ENCODE data around the gene LAG3. TPM values are rescaled to one million over a fixed set of nuclear protein-coding genes. Genes with fewer than 3 reads are reported as not detected.
A peak's percentile ranks its signal among the peaks of the same experiment; 100 is the strongest.
"Not testable (repeated sequence)": the region's sequence is repeated elsewhere in the genome, so short reads cannot be mapped to it uniquely, and the experiment has no call there.

The LAG3 gene
- total RNA-seq, 4 donors from 2014 or later, result 0.60 to 1.4 TPM; not detected in 2

DNA sequence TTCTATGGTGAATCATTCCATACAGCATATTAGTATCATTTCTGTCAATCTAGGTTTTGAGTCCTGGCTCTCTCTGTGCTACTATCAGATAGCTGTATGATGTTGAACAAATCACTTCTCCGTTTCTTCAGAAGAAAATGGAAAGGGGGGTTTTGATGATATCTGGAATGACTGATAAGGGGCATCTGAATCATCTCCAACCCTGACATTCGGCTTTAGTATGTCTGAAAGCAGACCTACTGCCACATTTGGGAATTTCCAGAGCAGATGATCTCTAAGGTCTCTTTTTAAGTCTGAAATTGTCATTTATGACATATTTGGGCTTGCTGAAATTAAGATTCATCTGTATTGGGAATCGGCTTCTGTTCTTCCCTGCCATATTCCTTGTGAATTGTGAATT lies 29.5 kb upstream of the LAG3 start:
- Histone ChIP-seq H3K9me3 (no peaks in the 10 kb centered on the region), H3K4me1 (peaks cover 14% of the 10 kb centered on the region), H3K4me3 (no peak overlapping the region), H3K27ac (no peak overlapping the region), H3K36me3 (peaks cover 18% of the 10 kb centered on the region), H3K27me3 (no peaks in the 10 kb centered on the region)
- TF ChIP-seq EP300 (IDR thresholded peaks at IDR 0.05), result no peak
- TF ChIP-seq, protein P1, sequence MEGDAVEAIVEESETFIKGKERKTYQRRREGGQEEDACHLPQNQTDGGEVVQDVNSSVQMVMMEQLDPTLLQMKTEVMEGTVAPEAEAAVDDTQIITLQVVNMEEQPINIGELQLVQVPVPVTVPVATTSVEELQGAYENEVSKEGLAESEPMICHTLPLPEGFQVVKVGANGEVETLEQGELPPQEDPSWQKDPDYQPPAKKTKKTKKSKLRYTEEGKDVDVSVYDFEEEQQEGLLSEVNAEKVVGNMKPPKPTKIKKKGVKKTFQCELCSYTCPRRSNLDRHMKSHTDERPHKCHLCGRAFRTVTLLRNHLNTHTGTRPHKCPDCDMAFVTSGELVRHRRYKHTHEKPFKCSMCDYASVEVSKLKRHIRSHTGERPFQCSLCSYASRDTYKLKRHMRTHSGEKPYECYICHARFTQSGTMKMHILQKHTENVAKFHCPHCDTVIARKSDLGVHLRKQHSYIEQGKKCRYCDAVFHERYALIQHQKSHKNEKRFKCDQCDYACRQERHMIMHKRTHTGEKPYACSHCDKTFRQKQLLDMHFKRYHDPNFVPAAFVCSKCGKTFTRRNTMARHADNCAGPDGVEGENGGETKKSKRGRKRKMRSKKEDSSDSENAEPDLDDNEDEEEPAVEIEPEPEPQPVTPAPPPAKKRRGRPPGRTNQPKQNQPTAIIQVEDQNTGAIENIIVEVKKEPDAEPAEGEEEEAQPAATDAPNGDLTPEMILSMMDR (IDR thresholded peaks at IDR 0.05), result no peak
- no peak for TF ChIP-seq POLR2AphosphoS5 (IDR thresholded peaks at IDR 0.05)
- no peak for TF ChIP-seq POLR2A (IDR thresholded peaks at IDR 0.05)
- WGBS, result 58% methylated on average over 3 of the region's 3 CpGs
- no peak for DNase-seq (ENCODE audit: low spot score in 2 of 2)

DNA sequence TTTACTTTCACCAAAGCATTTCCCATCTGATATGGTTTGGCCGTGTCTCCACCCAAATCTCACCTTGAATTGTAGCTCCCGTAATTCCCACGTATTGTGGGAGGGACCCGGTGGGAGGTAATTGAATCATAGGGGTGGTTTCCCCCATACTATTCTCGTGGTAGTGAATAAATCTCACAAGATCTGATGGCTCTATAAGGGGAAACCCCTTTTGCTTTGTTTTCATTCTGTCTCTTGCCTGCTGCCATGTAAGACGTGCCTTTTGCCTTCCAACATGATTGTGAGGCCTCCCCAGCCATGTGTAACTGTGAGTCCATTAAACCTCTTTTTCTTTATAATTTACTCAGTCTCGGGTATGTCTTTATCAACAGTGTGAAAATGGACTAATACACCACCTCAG lies 29.0 kb upstream of the LAG3 start:
- Histone ChIP-seq H3K36me3 (peaks cover 23% of the 10 kb centered on the region), H3K4me1 (peaks cover 14% of the 10 kb centered on the region)
- not testable (repeated sequence) for H3K4me3 ChIP-seq; H3K9me3 ChIP-seq; H3K27me3 ChIP-seq; H3K27ac ChIP-seq; DNase-seq (ENCODE audit: low spot score in 2 of 2)
- WGBS, result 57% methylated on average over 7 of the region's 7 CpGs

DNA sequence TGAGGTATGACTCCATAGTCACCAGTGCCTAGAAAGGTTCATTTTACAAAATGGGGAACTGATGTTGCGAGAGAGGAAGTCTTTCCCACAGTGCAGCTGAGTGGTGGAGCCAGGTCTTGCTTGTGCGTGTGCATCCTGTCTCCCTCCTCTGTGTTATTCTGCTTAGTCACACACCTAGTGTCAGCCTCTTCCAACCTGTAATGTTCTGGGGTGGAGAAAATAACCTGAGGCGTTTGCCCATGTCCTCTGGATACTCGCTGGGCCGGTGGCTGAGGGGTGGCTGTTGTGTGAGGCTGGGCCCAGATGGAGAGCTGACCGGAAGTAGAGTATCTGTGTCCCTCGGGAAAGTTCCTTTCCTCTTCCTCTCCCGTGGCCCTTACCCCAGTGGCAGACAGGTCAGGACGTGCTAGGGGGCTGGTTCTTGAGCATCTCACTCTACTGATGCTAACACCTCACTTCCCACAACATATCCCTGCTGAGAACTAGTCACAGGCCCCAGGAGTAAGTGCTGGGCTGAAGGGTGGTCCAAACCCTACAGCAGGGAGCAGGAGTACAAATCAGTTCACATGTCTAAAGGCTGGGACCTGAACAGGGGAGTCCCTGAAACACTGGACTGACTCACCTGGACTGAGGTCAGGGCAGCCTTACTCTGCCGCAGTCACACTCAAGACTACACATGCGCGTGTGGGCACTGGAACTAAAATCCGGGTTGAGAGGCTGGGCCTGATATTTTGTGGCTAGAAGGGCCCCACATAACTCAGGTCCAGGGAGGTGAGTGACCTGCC lies 26.4 kb upstream of the LAG3 start:
- no peak for DNase-seq (ENCODE audit: low spot score in 2 of 2)

DNA sequence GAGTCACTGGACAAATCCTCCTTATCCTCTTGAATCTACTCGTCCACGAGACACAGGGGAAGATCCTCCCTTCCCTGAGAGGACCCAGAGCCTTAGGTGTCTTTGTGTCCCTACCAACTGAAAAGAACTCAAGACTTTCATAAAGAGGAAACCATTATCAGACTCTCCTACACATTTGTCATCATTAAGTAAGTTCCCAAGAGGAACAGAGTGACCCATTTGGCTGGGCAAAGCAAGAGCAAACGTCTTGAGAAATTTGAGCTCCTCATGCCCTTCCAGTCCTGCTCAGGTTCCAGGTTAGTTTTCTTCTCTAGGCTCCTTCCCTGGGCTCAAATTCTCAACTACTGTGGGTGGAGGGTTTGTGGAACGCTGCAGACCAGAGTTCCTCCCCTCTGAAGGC lies 25.1 kb upstream of the LAG3 start:
- TF ChIP-seq EP300 (IDR thresholded peaks at IDR 0.05) (no peak), POLR2AphosphoS5 (IDR thresholded peaks at IDR 0.05) (no peak), POLR2A (IDR thresholded peaks at IDR 0.05) (no peak)
- TF ChIP-seq, protein P1 (IDR thresholded peaks at IDR 0.05), result no peak
- Histone ChIP-seq H3K36me3 (peaks cover 56% of the 10 kb centered on the region), H3K4me3 (no peak overlapping the region), H3K9me3 (no peaks in the 10 kb centered on the region), H3K27ac (no peak overlapping the region), H3K4me1 (peaks cover 23% of the 10 kb centered on the region), H3K27me3 (no peaks in the 10 kb centered on the region)
- WGBS, result 62% methylated on average over 4 of the region's 4 CpGs
- DNase-seq (ENCODE audit: low spot score in 2 of 2), result no peak

More for the DNA sequence above, 26.4 kb upstream of the LAG3 start:
- peak overlapping the region; percentile 3 for H3K27ac ChIP-seq
- peaks cover 14% of the 10 kb centered on the region for H3K4me1 ChIP-seq
- peaks cover 49% of the 10 kb centered on the region for H3K36me3 ChIP-seq
- TF ChIP-seq EP300 (IDR thresholded peaks at IDR 0.05) (no peak), POLR2A (IDR thresholded peaks at IDR 0.05) (no peak), POLR2AphosphoS5 (IDR thresholded peaks at IDR 0.05) (no peak)
- TF ChIP-seq, protein P1 (IDR thresholded peaks at IDR 0.05), result no peak
- no peaks in the 10 kb centered on the region for H3K9me3 ChIP-seq
- WGBS, result 54% methylated on average over 11 of the region's 13 CpGs
- H3K27me3 ChIP-seq, result no peaks in the 10 kb centered on the region
- H3K4me3 ChIP-seq, result no peak overlapping the region

DNA sequence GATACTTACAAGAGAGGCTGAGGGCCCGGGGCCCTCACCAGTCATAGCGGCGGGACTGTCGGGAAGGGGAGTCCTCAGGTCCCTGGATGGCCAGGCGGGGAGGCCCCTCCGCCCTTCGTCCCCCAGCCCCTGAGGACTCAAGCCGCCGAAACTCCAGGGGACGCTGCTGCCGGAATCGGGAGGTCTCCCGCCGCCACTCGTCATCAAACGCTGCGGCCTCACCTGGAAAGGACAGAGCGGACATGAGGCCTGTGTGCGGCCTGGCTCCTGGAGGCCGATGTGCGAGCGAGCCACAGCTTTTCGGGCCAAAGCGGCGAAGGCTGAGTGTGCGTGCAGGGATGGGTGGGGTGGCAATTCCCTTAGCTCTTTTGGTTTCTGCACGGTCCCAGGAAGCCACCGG lies 23.6 kb upstream of the LAG3 start:
- WGBS, result 92% methylated on average over 28 of the region's 28 CpGs

More for the DNA sequence above, 23.6 kb upstream of the LAG3 start:
- H3K27me3 ChIP-seq, result no peaks in the 10 kb centered on the region
- H3K27ac ChIP-seq, result no peak overlapping the region
- TF ChIP-seq, protein P1 (IDR thresholded peaks at IDR 0.05), result no peak
- TF ChIP-seq POLR2AphosphoS5 (IDR thresholded peaks at IDR 0.05) (no peak), EP300 (IDR thresholded peaks at IDR 0.05) (no peak), POLR2A (IDR thresholded peaks at IDR 0.05) (no peak)
- no peak for DNase-seq (ENCODE audit: low spot score in 2 of 2)
- peaks cover 56% of the 10 kb centered on the region for H3K36me3 ChIP-seq
- H3K4me3 ChIP-seq, result no peak overlapping the region
- peaks cover 28% of the 10 kb centered on the region for H3K4me1 ChIP-seq
- H3K9me3 ChIP-seq, result no peaks in the 10 kb centered on the region
